ENCODE measurements around the gene LCMT1. TPM values are rescaled to one million over a fixed set of nuclear protein-coding genes. Genes with fewer than 3 reads are reported as not detected.

LCMT1 gene
- total RNA-seq, 3 donors from 2014 or later (not counting 1 experiment from before 2014, with no cell fraction given): 28.8 to 49.5 (median 43.0) TPM

DNA sequence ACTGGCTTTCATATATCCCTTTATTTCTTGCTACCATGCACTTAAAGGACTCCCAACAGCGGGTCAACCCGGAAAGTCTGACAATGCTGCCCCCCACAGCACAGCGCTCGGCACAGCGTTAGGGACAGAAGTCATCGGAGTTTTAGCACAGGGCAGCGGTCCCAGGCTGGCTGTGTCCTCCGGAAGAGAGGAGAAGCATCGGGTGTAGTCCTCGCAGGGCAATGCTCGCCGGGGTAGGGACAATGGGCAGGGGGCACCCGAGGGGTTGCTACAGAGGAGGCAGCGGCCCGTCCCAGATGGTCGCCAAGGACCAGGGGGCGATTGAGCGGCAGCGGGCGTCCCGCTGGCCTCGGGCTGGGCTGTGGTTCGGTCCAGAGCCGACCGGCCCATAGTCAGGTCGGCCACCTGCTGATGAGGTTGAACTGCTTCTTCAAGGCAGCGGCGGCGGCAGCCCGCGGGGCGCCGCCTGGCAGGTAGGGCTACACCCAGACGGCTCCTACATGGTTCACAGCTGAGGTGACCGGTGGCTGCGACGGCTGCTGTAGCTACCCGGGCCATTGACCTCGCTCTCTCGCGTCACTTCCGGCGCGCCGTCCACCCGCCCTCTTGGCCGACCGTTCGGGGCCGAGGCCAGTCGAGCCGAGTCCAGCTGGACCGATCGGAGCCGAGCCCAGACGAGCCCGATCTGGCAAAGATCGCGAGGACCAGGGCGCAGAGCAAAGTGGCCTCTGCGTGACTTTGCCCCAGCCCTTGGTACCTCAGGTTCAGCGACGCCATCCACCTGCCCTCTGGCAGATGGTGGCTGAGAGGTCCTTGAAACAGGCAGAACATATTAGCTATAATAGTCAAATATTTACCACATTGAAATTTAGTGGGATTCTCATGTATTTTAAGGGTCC, 4.7 kb upstream of the LCMT1 start:
- TF ChIP-seq, protein P1, sequence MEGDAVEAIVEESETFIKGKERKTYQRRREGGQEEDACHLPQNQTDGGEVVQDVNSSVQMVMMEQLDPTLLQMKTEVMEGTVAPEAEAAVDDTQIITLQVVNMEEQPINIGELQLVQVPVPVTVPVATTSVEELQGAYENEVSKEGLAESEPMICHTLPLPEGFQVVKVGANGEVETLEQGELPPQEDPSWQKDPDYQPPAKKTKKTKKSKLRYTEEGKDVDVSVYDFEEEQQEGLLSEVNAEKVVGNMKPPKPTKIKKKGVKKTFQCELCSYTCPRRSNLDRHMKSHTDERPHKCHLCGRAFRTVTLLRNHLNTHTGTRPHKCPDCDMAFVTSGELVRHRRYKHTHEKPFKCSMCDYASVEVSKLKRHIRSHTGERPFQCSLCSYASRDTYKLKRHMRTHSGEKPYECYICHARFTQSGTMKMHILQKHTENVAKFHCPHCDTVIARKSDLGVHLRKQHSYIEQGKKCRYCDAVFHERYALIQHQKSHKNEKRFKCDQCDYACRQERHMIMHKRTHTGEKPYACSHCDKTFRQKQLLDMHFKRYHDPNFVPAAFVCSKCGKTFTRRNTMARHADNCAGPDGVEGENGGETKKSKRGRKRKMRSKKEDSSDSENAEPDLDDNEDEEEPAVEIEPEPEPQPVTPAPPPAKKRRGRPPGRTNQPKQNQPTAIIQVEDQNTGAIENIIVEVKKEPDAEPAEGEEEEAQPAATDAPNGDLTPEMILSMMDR (IDR thresholded peaks at IDR 0.05): no peak

DNA sequence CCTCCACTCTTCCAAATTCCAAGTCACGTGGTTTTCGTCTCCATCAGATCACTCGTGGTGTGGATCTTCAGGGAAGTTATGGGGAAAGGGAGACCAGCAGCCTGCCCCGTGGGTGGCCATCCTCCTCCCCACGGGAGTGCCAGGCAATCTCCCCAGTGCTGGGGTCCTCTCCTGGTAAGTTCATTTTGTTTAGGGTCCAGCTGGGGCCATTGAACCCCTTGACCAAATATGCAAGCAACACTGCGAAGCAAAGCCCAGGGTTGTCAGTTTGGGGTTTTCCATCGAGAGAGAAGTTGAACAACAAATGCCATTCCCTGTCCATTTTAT, 4.1 kb upstream of the LCMT1 start:
- Mint-ChIP-seq H3K27ac (peak overlapping the region; percentile 94 to 95), H3K36me3 (no peaks in the 10 kb centered on the region), H3K27me3 (ENCODE audit: low read depth in 2 of 2) (no peaks in the 10 kb centered on the region), H3K9me3 (no peaks in the 10 kb centered on the region), H3K4me3 (peak overlapping the region; percentile 97), H3K4me1 (peaks cover 40 to 45% of the 10 kb centered on the region in 2 donors)
- Histone ChIP-seq H3K27me3 (ENCODE audit: control insufficient read depth, insufficient read depth, low read length) (no peaks in the 10 kb centered on the region), H3K27ac (ENCODE audit: low read length) (peak overlapping the region; percentile 94), H3K4me3 (ENCODE audit: low read length) (peak overlapping the region; percentile 95), H3K4me1 (ENCODE audit: control insufficient read depth, insufficient read depth, low read length) (peaks cover 37% of the 10 kb centered on the region), H3K9me3 (ENCODE audit: control insufficient read depth, insufficient read depth, low read length) (no peaks in the 10 kb centered on the region), H3K36me3 (ENCODE audit: control insufficient read depth, insufficient read depth, low read length) (no peaks in the 10 kb centered on the region)
- intact Hi-C loops (cut with micrococcal nuclease): loop anchor here (1.0 to 5.0 kb wide), 2 partner anchors 52 to 250 kb away; no protein-coding TSS in a partner anchor
- ATAC-seq (no peak), DNase-seq (no peak)
- 73% methylated on average over 4 of the region's 7 CpGs for WGBS (ENCODE audit: insufficient coverage)
- TF ChIP-seq, protein P1 (IDR thresholded peaks at IDR 0.05): no peak

More for the DNA sequence above, 4.7 kb upstream of the LCMT1 start:
- no peaks in the 10 kb centered on the region for H3K27me3 ChIP-seq (ENCODE audit: control insufficient read depth, insufficient read depth, low read length)
- ATAC-seq (peak; percentile 52 to 73 (median 61)), DNase-seq (peak; percentile 80 to 81)
- no peaks in the 10 kb centered on the region for H3K9me3 ChIP-seq (ENCODE audit: control insufficient read depth, insufficient read depth, low read length)
- peak overlapping the region; percentile 97 for H3K4me3 Mint-ChIP-seq
- no peaks in the 10 kb centered on the region for H3K36me3 ChIP-seq (ENCODE audit: control insufficient read depth, insufficient read depth, low read length)
- intact Hi-C loops (cut with micrococcal nuclease): loop anchor here (1.0 to 5.0 kb wide), 2 partner anchors 52 to 250 kb away; no protein-coding TSS in a partner anchor
- peak overlapping the region; percentile 94 to 95 for H3K27ac Mint-ChIP-seq
- peak overlapping the region; percentile 94 for H3K27ac ChIP-seq (ENCODE audit: low read length)
- no peaks in the 10 kb centered on the region for H3K36me3 Mint-ChIP-seq
- H3K9me3 Mint-ChIP-seq: no peaks in the 10 kb centered on the region
- peaks cover 31% of the 10 kb centered on the region for H3K4me1 ChIP-seq (ENCODE audit: control insufficient read depth, insufficient read depth, low read length)
- peak overlapping the region; percentile 95 for H3K4me3 ChIP-seq (ENCODE audit: low read length)
- peaks cover 34 to 39% of the 10 kb centered on the region in 2 donors for H3K4me1 Mint-ChIP-seq
- under 1% methylated on average over 63 of the region's 63 CpGs for WGBS (ENCODE audit: insufficient coverage)
- no peaks in the 10 kb centered on the region for H3K27me3 Mint-ChIP-seq (ENCODE audit: low read depth in 2 of 2)

DNA sequence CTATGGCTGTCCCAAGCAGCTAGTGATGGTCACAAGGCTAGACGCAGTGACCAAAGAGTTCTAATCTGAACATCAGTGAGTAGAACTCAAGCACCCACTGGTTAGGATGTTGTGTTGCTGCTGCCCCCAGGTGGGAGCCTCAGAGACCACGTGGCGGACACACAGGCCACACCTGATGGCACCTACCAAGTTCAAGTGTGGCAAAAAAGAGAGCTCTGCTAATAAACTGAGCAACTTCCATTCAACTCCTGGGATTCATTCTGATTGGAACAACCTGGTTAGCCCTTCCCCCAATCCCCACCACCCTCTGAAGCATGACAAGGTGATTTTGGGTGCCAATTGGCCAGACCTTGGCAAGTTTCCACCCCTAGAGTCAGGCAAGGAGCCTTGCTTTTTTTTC, 3.5 kb upstream of the LCMT1 start:
- WGBS (ENCODE audit: insufficient coverage): 63% methylated on average over 3 of the region's 3 CpGs
- peak overlapping the region; percentile 94 for H3K27ac ChIP-seq (ENCODE audit: low read length)
- Mint-ChIP-seq H3K27me3 (ENCODE audit: low read depth in 2 of 2) (no peaks in the 10 kb centered on the region), H3K36me3 (no peaks in the 10 kb centered on the region), H3K4me3 (peak overlapping the region; percentile 97), H3K9me3 (no peaks in the 10 kb centered on the region), H3K27ac (peak overlapping the region; percentile 94 to 95), H3K4me1 (peaks cover 45 to 51% of the 10 kb centered on the region in 2 donors)
- TF ChIP-seq, protein P1 (IDR thresholded peaks at IDR 0.05): peak; percentile 12
- intact Hi-C loops (cut with micrococcal nuclease): loop anchor here (5.0 kb wide), 1 partner anchor 251 kb away; no protein-coding TSS in a partner anchor
- no peak overlapping the region for H3K4me3 ChIP-seq (ENCODE audit: low read length)
- no peaks in the 10 kb centered on the region for H3K9me3 ChIP-seq (ENCODE audit: control insufficient read depth, insufficient read depth, low read length)
- H3K36me3 ChIP-seq (ENCODE audit: control insufficient read depth, insufficient read depth, low read length): no peaks in the 10 kb centered on the region
- H3K27me3 ChIP-seq (ENCODE audit: control insufficient read depth, insufficient read depth, low read length): no peaks in the 10 kb centered on the region
- H3K4me1 ChIP-seq (ENCODE audit: control insufficient read depth, insufficient read depth, low read length): peaks cover 37% of the 10 kb centered on the region
- ATAC-seq: no peak
- peak in 1 of 2 donors; percentile 75 for DNase-seq
